A673 (cell line): ENCODE data around the gene LMTK2.

ENCODE experiments used
- EZH2 ChIP-seq: fragments of 200-600 bp; sonication (generic); IDR thresholded peaks from 2 replicates; pipeline ENCODE4 v1.6.1; 2017; ENCODE audit warnings: borderline replicate concordance, low read depth, mild to moderate bottlenecking, mixed read lengths, antibody characterized with exemption, low read length; ENCODE audit not compliant: poor library complexity, severe bottlenecking
- TF ChIP-seq, protein P1 (sequence below): fragments of 300-800, 200-600 bp; sonication (generic); conservative IDR thresholded peaks from 2 replicates; pipeline ENCODE4 v1.5.1; 2017; ENCODE audit warnings: low read depth, mild to moderate bottlenecking, antibody characterized with exemption, low read length, moderate library complexity, mixed read lengths

GRCh38 chr7:98238076-98238475 is 131.4 kb downstream of the LMTK2 start:
- TF ChIP-seq, protein P1, sequence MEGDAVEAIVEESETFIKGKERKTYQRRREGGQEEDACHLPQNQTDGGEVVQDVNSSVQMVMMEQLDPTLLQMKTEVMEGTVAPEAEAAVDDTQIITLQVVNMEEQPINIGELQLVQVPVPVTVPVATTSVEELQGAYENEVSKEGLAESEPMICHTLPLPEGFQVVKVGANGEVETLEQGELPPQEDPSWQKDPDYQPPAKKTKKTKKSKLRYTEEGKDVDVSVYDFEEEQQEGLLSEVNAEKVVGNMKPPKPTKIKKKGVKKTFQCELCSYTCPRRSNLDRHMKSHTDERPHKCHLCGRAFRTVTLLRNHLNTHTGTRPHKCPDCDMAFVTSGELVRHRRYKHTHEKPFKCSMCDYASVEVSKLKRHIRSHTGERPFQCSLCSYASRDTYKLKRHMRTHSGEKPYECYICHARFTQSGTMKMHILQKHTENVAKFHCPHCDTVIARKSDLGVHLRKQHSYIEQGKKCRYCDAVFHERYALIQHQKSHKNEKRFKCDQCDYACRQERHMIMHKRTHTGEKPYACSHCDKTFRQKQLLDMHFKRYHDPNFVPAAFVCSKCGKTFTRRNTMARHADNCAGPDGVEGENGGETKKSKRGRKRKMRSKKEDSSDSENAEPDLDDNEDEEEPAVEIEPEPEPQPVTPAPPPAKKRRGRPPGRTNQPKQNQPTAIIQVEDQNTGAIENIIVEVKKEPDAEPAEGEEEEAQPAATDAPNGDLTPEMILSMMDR, result no peak
- TF ChIP-seq EZH2, result no peak
